Measurements from ENCODE around the gene GLS2.

DNA sequence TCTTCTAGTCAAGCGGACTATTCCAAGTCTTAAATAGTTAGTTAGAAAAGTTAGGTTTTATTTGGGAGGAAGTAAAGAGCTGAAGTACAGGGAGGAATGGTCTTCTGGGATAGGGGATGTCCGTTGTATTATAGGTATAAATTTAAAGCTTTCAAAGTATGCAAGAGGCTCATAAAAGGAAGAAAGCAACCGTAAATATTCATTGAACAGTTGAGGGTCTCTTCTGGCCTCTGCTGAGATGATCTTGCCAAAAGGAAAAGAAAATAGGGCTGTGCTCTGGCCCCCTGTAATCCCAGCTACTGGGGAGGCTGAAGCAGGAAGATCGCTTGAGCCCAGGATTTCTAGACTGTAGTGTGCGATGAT, 38.4 kb downstream of the GLS2 start:
- TF ChIP-seq CTCF (conservative IDR thresholded peaks at IDR 0.05; ENCODE audit: low read length) (no peak), EZH2phosphoT487 (IDR thresholded peaks at IDR 0.05; ENCODE audit: borderline replicate concordance) (no peak)

All from Loucy (cell line).